ENCODE measurements around the gene ZFYVE27.

GRCh38 chr10:97764519-97764931 lies 27.6 kb downstream of the ZFYVE27 start:
- TF ChIP-seq, protein P1, sequence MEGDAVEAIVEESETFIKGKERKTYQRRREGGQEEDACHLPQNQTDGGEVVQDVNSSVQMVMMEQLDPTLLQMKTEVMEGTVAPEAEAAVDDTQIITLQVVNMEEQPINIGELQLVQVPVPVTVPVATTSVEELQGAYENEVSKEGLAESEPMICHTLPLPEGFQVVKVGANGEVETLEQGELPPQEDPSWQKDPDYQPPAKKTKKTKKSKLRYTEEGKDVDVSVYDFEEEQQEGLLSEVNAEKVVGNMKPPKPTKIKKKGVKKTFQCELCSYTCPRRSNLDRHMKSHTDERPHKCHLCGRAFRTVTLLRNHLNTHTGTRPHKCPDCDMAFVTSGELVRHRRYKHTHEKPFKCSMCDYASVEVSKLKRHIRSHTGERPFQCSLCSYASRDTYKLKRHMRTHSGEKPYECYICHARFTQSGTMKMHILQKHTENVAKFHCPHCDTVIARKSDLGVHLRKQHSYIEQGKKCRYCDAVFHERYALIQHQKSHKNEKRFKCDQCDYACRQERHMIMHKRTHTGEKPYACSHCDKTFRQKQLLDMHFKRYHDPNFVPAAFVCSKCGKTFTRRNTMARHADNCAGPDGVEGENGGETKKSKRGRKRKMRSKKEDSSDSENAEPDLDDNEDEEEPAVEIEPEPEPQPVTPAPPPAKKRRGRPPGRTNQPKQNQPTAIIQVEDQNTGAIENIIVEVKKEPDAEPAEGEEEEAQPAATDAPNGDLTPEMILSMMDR (IDR thresholded peaks at IDR 0.05) = no peak
- TF ChIP-seq EP300 (IDR thresholded peaks at IDR 0.05) (no peak), POLR2A (IDR thresholded peaks at IDR 0.05) (no peak)

Data from stomach (tissue), 4 donors.